ENCODE measurements around the gene BPIFA2. TPM values are rescaled to one million over a fixed set of nuclear protein-coding genes. Genes with fewer than 3 reads are reported as not detected.

BPIFA2 gene
- total RNA-seq, 1 donor from 2014 or later: not detected

DNA sequence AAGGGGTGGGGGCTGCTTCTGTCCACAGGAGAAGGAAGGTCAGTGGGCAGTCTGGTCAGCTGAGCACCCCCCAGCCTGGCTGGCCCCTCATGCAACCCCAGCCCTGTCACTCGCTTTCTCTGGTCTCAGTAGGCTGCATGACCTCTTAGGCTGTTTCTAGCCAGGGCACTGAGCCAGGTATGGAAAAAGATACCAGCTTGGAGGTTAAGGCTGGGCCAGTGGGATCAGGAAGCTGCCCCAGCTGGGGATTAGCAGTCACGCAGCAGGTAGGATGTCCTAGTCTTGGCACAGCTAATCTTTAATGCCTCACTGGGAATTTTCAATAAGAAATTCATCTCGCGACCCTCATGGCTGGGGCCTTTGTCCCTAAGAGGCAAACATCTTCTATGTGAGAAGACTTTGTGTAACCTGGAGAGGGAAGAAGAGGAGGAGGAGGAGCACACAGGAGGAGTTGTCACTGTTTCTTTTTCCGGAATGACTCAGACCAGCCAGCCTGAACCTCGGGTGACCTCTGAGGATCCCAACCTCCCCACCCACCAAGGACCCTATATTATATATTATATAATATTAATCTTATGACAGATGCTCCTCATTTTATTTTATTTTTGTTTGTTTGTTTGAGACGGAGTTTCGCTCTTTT is 2.4 kb upstream of the BPIFA2 start:
- DNase-seq (no peak), ATAC-seq (ENCODE audit: low read depth) (no peak)
- peaks cover 12% of the 10 kb centered on the region for H3K27me3 Mint-ChIP-seq
- ChIA-PET CTCF (no interaction called here), POLR2A (no interaction called here)
- no peaks in the 10 kb centered on the region for H3K36me3 Mint-ChIP-seq (ENCODE audit: low read depth)
- no peaks in the 10 kb centered on the region for H3K4me1 Mint-ChIP-seq
- intact Hi-C loops (cut with micrococcal nuclease): no loop called here
- H3K9me3 Mint-ChIP-seq: peaks cover 15% of the 10 kb centered on the region
- no peak overlapping the region for H3K27ac Mint-ChIP-seq
- TF ChIP-seq, protein P1, sequence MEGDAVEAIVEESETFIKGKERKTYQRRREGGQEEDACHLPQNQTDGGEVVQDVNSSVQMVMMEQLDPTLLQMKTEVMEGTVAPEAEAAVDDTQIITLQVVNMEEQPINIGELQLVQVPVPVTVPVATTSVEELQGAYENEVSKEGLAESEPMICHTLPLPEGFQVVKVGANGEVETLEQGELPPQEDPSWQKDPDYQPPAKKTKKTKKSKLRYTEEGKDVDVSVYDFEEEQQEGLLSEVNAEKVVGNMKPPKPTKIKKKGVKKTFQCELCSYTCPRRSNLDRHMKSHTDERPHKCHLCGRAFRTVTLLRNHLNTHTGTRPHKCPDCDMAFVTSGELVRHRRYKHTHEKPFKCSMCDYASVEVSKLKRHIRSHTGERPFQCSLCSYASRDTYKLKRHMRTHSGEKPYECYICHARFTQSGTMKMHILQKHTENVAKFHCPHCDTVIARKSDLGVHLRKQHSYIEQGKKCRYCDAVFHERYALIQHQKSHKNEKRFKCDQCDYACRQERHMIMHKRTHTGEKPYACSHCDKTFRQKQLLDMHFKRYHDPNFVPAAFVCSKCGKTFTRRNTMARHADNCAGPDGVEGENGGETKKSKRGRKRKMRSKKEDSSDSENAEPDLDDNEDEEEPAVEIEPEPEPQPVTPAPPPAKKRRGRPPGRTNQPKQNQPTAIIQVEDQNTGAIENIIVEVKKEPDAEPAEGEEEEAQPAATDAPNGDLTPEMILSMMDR (IDR thresholded peaks at IDR 0.05): no peak
- no peak overlapping the region for H3K4me3 Mint-ChIP-seq

DNA sequence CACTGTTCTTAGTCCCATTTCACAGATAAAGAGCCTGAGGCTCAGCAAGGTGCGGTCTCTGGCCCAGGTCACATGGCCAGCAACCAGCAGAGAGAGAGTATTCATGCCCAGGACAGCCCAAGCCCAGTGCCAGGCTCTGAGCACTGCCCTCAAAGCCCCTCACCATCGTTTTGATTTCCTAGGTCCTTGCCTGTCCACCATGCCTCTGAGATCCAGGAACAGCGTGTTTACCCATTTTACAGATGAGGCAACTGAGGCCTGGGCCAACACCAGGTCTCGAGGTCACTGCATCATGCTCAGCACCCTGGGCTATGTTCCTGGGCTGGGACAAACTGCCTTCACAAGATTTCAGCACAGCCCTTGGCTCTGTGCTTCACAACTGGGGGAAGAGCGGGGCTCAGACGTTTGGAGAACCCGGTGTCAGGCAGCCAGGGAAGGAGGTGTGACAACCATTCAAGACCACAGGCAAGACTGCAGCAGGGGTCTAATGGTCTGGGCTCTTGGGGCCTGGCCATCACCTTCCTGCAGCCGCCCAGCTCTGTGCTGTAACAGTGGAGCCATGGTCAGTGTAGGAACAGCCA is 1.3 kb upstream of the BPIFA2 start:
- Mint-ChIP-seq H3K9me3 (peaks cover 17% of the 10 kb centered on the region), H3K27me3 (peaks cover 12% of the 10 kb centered on the region), H3K4me1 (no peaks in the 10 kb centered on the region), H3K4me3 (no peak overlapping the region), H3K27ac (no peak overlapping the region), H3K36me3 (ENCODE audit: low read depth) (no peaks in the 10 kb centered on the region)
- TF ChIP-seq, protein P1 (IDR thresholded peaks at IDR 0.05): no peak
- DNase-seq (no peak), ATAC-seq (ENCODE audit: low read depth) (no peak)
- ChIA-PET CTCF (no interaction called here), POLR2A (no interaction called here)
- intact Hi-C loops (cut with micrococcal nuclease): no loop called here

DNA sequence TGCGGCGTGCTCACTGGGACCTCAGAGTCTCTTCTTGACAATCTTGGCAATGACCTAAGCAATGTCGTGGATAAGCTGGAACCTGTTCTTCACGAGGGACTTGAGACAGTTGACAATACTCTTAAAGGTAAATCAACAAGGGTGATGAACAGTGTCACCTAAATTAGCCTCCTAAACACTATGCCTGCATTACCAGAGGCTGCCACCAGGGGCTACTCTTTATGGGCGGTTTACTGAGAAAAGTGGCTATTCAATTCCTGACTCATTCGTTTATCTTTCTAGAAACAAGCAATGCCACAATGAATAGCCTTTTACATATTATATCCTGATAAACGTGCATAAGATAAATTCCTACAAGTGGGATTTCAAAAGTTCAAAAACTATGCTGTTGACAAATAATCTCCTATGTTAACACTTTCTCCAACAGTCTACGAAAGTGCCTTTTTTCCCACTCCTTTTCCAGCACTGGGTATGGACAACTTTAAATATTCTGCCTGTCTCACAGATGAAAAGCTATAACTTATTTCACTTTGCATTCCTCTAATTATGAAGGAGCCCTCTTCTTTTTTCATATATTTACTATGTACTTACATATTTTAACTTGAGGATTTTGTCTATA is 1.3 kb downstream of the BPIFA2 start:
- Mint-ChIP-seq H3K9me3 (peaks cover 20% of the 10 kb centered on the region), H3K36me3 (ENCODE audit: low read depth) (no peaks in the 10 kb centered on the region), H3K4me1 (no peaks in the 10 kb centered on the region), H3K27ac (no peak overlapping the region), H3K27me3 (peaks cover 14% of the 10 kb centered on the region), H3K4me3 (no peak overlapping the region)
- DNase-seq (no peak), ATAC-seq (ENCODE audit: low read depth) (no peak)
- TF ChIP-seq, protein P1 (IDR thresholded peaks at IDR 0.05): no peak
- ChIA-PET POLR2A (no interaction called here), CTCF (no interaction called here)
- intact Hi-C loops (cut with micrococcal nuclease): no loop called here

DNA sequence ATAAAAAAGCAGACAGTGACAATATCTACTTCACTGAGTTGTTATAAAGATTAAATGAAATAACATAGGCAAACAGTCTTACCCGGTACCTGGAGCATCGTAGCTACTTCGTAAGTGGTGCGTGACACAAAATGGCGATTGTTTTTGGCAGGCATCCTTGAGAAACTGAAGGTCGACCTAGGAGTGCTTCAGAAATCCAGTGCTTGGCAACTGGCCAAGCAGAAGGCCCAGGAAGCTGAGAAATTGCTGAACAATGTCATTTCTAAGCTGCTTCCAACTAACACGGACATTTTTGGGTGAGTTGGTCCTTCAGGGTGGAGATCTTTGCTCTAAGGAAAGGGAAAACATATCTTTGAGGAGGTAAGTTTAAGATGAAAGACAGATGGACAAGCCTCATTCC is 4.8 kb downstream of the BPIFA2 start:
- ATAC-seq (ENCODE audit: low read depth): no peak
- intact Hi-C loops (cut with micrococcal nuclease): no loop called here
- H3K36me3 Mint-ChIP-seq (ENCODE audit: low read depth): no peaks in the 10 kb centered on the region
- POLR2A ChIA-PET: no interaction called here
- H3K27me3 Mint-ChIP-seq: peaks cover 5% of the 10 kb centered on the region
- peaks cover 20% of the 10 kb centered on the region for H3K9me3 Mint-ChIP-seq
- no peak overlapping the region for H3K27ac Mint-ChIP-seq
- no peak for DNase-seq
- CTCF ChIA-PET: no interaction called here
- TF ChIP-seq, protein P1 (IDR thresholded peaks at IDR 0.05): no peak
- H3K4me1 Mint-ChIP-seq: no peaks in the 10 kb centered on the region
- no peak overlapping the region for H3K4me3 Mint-ChIP-seq

- intact Hi-C loops (cut with micrococcal nuclease): no loop called here
- CTCF ChIA-PET: no interaction called here
- H3K27me3 Mint-ChIP-seq: peaks cover 5% of the 10 kb centered on the region
- H3K4me1 Mint-ChIP-seq: no peaks in the 10 kb centered on the region
- TF ChIP-seq, protein P1 (IDR thresholded peaks at IDR 0.05): no peak
- POLR2A ChIA-PET: no interaction called here
- peaks cover 6% of the 10 kb centered on the region for H3K9me3 Mint-ChIP-seq
- no peak overlapping the region for H3K27ac Mint-ChIP-seq
- ATAC-seq (ENCODE audit: low read depth): no peak
- H3K4me3 Mint-ChIP-seq: no peak overlapping the region
- no peaks in the 10 kb centered on the region for H3K36me3 Mint-ChIP-seq (ENCODE audit: low read depth)
- DNase-seq: no peak
These were observed 7.2 kb downstream of the BPIFA2 start for GRCh38 chr20:33175123-33175522.
